Progenitor cell of endocrine pancreas (in vitro differentiated cells): ENCODE data around the gene CCDC13. TPM values are rescaled to one million over a fixed set of nuclear protein-coding genes. Genes with fewer than 3 reads are reported as not detected.
A peak's percentile ranks its signal among the peaks of the same experiment; 100 is the strongest.

Experiments used
- DNase-seq: peaks from one replicate; pipeline ENCODE4 v3.0.0; 2021; ENCODE audit warnings: low spot score; ENCODE audit not compliant: unreplicated experiment
- H3K27ac Mint-ChIP-seq: 2 replicates; pipeline ENCODE4 v1.8.0; 2021; ENCODE audit warnings: mild to moderate bottlenecking, moderate library complexity, mixed read lengths
- H3K27me3 Mint-ChIP-seq: 2 replicates; pipeline ENCODE4 v1.8.0; 2021; ENCODE audit warnings: mixed read lengths
- H3K36me3 Mint-ChIP-seq: 2 replicates; pipeline ENCODE4 v1.8.0; 2022; ENCODE audit warnings: mixed read lengths; ENCODE audit not compliant: insufficient read depth
- H3K4me1 Mint-ChIP-seq: 2 replicates; pipeline ENCODE4 v1.8.0; 2021; ENCODE audit warnings: low read depth, mixed read lengths
- H3K4me3 Mint-ChIP-seq: 2 replicates; pipeline ENCODE4 v1.8.0; 2021; ENCODE audit warnings: low read depth, mild to moderate bottlenecking, moderate library complexity, mixed read lengths
- H3K9me3 Mint-ChIP-seq: 2 replicates; pipeline ENCODE4 v1.8.0; 2021; ENCODE audit warnings: low read depth, mixed read lengths
- total RNA-seq: library from RNA; stranded (reverse); gene quantifications from 2 replicates; pipeline ENCODE4 v1.2.1, GENCODE V29; 2021
- TF ChIP-seq, protein P1 (sequence below): fragments of 200-600 bp; sonication (generic); IDR thresholded peaks from one replicate; pipeline ENCODE4 v1.5.0; 2021; ENCODE audit warnings: antibody characterized with exemption, mild to moderate bottlenecking; ENCODE audit not compliant: unreplicated experiment

Gene CCDC13
- total RNA-seq, 1 donor from 2014 or later: 2.3 TPM

DNA sequence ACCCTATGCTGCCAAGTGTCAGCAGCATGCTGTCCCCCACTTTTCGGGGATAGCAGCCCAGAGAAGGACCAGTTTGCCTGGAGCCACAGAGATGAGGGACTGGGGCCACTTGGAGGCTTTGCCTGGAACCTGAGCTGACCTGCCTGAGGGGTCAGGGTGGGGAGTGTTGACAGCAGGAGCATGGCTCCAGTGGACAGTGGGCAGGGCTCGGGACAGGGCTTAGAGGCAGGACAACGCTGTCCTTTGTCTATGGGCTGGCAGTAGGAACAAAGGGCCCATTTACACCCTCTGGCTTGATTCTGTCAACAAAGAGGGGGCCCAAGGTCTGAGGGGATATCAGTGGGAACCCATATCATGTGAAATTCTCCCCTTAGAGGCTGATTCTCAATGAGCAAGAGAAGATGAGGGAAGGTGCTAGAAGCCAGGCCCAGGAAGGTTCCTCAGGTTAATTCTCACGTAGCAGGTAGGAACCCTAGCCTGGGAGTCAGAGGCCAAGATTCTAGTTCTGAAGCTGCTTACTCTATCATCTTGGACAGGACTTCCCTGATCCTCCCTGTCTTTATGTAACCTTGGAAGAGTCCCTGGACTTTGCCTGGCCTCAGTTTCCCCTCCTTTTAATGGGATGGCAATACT is 40.7 kb downstream of the CCDC13 start:
- DNase-seq: no peak
- TF ChIP-seq, protein P1, sequence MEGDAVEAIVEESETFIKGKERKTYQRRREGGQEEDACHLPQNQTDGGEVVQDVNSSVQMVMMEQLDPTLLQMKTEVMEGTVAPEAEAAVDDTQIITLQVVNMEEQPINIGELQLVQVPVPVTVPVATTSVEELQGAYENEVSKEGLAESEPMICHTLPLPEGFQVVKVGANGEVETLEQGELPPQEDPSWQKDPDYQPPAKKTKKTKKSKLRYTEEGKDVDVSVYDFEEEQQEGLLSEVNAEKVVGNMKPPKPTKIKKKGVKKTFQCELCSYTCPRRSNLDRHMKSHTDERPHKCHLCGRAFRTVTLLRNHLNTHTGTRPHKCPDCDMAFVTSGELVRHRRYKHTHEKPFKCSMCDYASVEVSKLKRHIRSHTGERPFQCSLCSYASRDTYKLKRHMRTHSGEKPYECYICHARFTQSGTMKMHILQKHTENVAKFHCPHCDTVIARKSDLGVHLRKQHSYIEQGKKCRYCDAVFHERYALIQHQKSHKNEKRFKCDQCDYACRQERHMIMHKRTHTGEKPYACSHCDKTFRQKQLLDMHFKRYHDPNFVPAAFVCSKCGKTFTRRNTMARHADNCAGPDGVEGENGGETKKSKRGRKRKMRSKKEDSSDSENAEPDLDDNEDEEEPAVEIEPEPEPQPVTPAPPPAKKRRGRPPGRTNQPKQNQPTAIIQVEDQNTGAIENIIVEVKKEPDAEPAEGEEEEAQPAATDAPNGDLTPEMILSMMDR: no peak
- Mint-ChIP-seq H3K9me3 (no peaks in the 10 kb centered on the region), H3K27me3 (peaks cover 3% of the 10 kb centered on the region), H3K36me3 (no peaks in the 10 kb centered on the region), H3K4me3 (no peak overlapping the region), H3K4me1 (peaks cover 9% of the 10 kb centered on the region), H3K27ac (peak overlapping the region; percentile 81)

DNA sequence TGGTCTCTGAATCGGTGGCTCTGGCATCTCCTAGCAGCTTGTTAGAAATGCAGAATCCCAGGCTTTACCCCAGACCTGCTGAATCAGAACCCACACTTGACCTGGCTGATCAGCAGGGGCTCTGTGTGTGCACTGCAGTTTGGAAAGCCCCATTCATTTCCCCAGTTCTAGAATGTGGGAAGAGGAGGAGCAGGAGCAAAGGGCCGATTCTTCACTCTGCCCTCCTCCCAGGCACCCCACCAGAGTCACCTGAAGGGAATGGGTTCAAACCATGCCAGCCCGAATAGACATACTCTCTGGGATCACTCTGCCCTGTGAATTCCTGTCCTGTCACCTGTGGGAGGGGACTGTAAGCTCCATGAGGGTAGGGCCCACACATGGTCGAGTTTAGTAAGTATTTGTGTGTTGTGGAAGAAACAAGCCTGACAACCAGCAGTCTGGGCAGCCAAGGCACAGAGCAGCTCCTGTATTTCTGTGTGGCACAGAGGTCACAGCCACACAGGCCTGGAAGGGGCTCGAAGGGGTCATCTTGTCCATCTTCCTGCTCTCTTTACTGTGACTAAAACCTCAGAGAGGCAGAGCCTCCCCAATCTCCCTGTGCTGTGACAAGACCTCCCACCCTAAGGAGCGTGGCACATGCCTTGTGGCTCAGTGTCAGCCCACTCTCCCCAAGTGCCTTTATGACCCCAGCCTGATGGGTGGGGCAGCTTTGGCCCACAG is 41.4 kb downstream of the CCDC13 start:
- peaks cover 9% of the 10 kb centered on the region for H3K4me1 Mint-ChIP-seq
- H3K36me3 Mint-ChIP-seq: no peaks in the 10 kb centered on the region
- H3K9me3 Mint-ChIP-seq: no peaks in the 10 kb centered on the region
- TF ChIP-seq, protein P1: no peak
- peak overlapping the region; percentile 81 for H3K27ac Mint-ChIP-seq
- no peak overlapping the region for H3K4me3 Mint-ChIP-seq
- H3K27me3 Mint-ChIP-seq: peaks cover 3% of the 10 kb centered on the region
- no peak for DNase-seq

DNA sequence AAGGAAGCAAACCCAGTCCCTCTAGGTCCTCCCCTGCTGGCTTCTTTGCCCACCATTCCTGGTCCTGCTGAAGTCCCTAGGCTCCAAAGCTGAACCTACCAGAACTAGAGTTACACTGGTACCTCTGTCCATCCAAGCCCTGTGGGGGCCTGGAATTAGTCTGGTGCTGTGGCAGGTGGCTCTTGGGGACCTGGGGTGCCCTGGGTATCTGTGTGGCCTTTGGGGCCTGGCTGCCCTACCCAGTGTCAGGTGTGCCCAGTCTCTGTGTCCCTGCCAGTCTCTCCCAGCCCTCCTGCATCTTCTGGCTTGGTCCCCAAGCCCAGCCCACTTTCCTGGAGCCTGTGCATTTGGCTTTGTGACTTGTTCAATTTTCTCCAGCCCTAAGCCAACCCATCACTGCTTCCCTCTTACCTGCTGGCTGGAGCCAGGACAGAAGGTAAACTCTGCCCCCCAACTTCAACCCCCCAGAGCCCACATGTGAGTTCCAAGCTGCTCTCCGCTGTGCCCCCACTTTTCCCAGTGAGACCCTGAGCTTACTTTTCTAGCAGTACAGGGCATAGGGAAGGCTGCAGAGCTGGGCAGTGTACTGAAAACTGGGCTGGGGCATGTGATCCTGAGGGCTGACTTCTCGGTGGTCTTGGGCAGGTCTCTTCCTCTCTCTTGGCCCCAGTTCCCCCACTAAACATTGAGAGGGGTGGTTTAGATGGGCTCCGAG is 42.2 kb downstream of the CCDC13 start:
- Mint-ChIP-seq H3K27ac (no peak overlapping the region), H3K36me3 (no peaks in the 10 kb centered on the region), H3K9me3 (no peaks in the 10 kb centered on the region), H3K4me1 (peaks cover 9% of the 10 kb centered on the region), H3K27me3 (peaks cover 3% of the 10 kb centered on the region), H3K4me3 (no peak overlapping the region)
- no peak for DNase-seq
- TF ChIP-seq, protein P1: no peak

DNA sequence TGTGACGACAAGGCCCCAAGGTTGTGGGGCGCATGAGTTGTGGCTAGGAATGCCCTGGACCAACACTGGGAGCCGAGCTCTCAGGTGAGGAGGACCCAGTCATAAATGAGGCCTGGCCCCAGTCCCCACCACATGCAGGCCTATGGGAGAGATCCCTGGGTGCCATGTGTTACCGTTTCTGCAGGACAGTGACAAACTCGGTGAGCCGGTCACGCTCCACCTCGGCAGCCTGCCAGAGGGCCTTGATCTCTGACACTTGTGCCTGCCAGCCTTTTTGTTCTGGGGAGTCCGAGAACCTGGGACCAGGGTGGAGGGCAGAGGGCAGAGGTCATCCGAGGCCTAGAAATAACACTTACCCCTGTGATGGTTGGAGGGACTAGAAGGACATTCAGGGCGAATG is 42.8 kb downstream of the CCDC13 start:
- peaks cover 3% of the 10 kb centered on the region for H3K27me3 Mint-ChIP-seq
- TF ChIP-seq, protein P1: no peak
- no peak overlapping the region for H3K4me3 Mint-ChIP-seq
- no peaks in the 10 kb centered on the region for H3K9me3 Mint-ChIP-seq
- H3K4me1 Mint-ChIP-seq: peaks cover 9% of the 10 kb centered on the region
- no peak overlapping the region for H3K27ac Mint-ChIP-seq
- no peaks in the 10 kb centered on the region for H3K36me3 Mint-ChIP-seq
- no peak for DNase-seq

DNA sequence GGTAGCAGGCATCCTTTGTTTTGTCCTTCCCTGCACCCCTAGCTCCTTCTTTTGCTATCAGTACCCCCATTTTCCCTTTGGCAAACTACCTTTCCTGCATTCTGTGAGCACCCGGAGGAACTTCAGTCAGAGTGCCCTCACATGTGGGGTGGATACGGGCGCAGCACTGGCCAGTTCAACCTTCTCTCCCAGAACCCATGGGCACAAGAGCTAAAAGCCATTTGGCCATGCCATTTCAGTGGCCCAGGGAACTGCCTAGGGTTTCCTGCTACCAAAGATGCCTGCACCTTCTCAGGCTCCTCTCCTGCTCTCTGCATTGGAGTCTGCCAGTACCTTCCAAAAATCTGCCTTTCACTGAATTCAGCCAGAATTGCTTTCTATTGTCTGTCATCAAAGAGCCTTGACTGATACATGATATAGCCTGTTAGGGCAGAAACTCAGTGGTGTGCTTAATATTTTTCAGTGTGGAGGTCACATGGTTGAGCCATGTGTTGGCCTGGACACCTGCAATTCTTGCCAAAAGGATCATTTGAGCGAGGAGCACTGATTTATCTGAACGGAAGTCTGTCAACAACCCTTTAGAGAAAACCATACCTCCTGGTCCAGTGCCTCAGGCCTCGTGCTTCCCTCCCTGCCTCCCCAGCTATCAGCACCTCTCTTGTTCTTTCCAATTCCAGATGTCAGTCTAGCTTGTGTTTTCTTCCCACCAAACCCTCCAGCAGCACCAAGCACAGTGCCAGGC is 43.5 kb downstream of the CCDC13 start:
- Mint-ChIP-seq H3K36me3 (no peaks in the 10 kb centered on the region), H3K4me3 (no peak overlapping the region), H3K4me1 (peaks cover 9% of the 10 kb centered on the region), H3K27me3 (peaks cover 3% of the 10 kb centered on the region), H3K9me3 (no peaks in the 10 kb centered on the region), H3K27ac (peak overlapping the region; percentile 19)
- no peak for DNase-seq
- TF ChIP-seq, protein P1: no peak
